Pancreas (tissue), 10 donors: Measurements from ENCODE around the gene GLYATL1. TPM values are rescaled to one million over a fixed set of nuclear protein-coding genes. Genes with fewer than 3 reads are reported as not detected.

Experiments used
- ATAC-seq, 4 donors: fragments of 200-7000 bp; cut with Tn5 transposase; one replicate each; pipeline versions ENCODE4 v1.8.0 to v1.9.1; 2020; ENCODE audit warnings: mild to moderate bottlenecking in 4 of 4, moderate library complexity in 4 of 4
- DNase-seq, 6 donors: peaks; one replicate each; pipeline ENCODE4 v3.0.0-alpha.2; 2020
- FAIRE-seq: peaks from 2 replicates; lab custom pipeline; 2012; peaks lifted over from hg19 to GRCh38; lab: Jason Lieb, UNC
- H3K27ac ChIP-seq, 4 donors: fragments of 200-600 bp; sonication (generic); 1 replicate in 3 of 4; 2 replicates in 1 of 4; pipeline versions ENCODE4 v1.5.0 to v1.8.0; 2020
- H3K27me3 ChIP-seq, 4 donors: fragments of 200-600 bp; one replicate each; pipeline ENCODE4 v1.8.0; 2021
- H3K36me3 ChIP-seq, 3 donors: fragments of 200-600 bp; sonication (generic) in 1 of 3; one replicate each; pipeline versions ENCODE4 v1.5.0 to v1.8.0; 2020 to 2021
- H3K4me1 ChIP-seq, 3 donors: fragments of 200-600 bp; one replicate each; pipeline ENCODE4 v1.8.0; 2021
- H3K4me3 ChIP-seq, 4 donors: fragments of 200-600 bp; sonication (generic) in 2 of 4; one replicate each; pipeline versions ENCODE4 v1.5.0 to v1.8.0; 2020 to 2021
- H3K9me3 ChIP-seq, 4 donors: fragments of 200-600 bp; one replicate each; pipeline ENCODE4 v1.8.0; 2021
- CTCF ChIP-seq, 4 donors: fragments of 200-600 bp; sonication (generic) in 3 of 4; IDR thresholded peaks; one replicate each; pipeline versions ENCODE4 v1.5.0 to v1.8.0; 2021; ENCODE audit warnings: antibody characterized with exemption in 4 of 4
- WGBS, 2 donors: extraction: QIAGEN DNeasy Blood & Tissue Kit; methylation state at CpG; one replicate each; pipeline ENCODE4 v1.1.7; 2013; 5-methylcytosine and 5-hydroxymethylcytosine counted together
- intact Hi-C, 3 donors: fragments of 100-400 bp; cut with DNase I; formaldehyde crosslinking; loops; one replicate each; pipeline versions ENCODE4 v1.11.1 to v1.14.2; 2022
- polyA plus RNA-seq, 2 donors: library from polyadenylated mRNA; stranded (reverse); fragments of 200-250 nt; gene quantifications; one replicate each; pipeline ENCODE4 v1.2.3, GENCODE V29; 2013
- total RNA-seq, 6 donors: library from RNA; stranded (reverse); fragmentation: NEBNext Ultra II Directional in 4 of 6; extraction: Animal tissue kit (Norgen Biotek cat#: 25700) in 4 of 6; gene quantifications; one replicate each; pipeline versions ENCODE4 v1.2.1 to v1.2.4, GENCODE V29; 2021 to 2023
- donor health status: healthy with polysubstance abuse.
- donor health status: DM: no; HTN: no; CAD: no; lungs with moderate emphysema.
- donor health status: DM: no; HTN: no; CAD: no.
- donor health status: control.
- donor health status: control.
- donor health status: Bipolar disorder and iron deficiency.
- donor health status: DM: yes; HTN: yes; CAD: no.
- donor health status: DM: no; HTN: no; CAD: no.
- donor health status: DM: no; HTN: no; CAD: no.
- donor health status: DM: yes; HTN: yes; CAD: no.

GLYATL1 gene
- total and polyA plus RNA-seq, 8 donors: 0.19 to 2.7 (median 0.47) TPM

GRCh38 chr11:58919561-58919960, 19.7 kb upstream of the GLYATL1 start:
- no peak overlapping the region for H3K27ac ChIP-seq
- no peak for ATAC-seq
- FAIRE-seq: no peak
- H3K4me1 ChIP-seq: peaks cover 0 to 2% (median 0%) of the 10 kb centered on the region in 3 donors
- 82 to 92% methylated on average over 6 of the region's 6 CpGs for WGBS, 2 donors
- H3K9me3 ChIP-seq: no peaks in the 10 kb centered on the region
- H3K27me3 ChIP-seq: no peaks in the 10 kb centered on the region
- DNase-seq: no peak
- no peak for TF ChIP-seq CTCF (IDR thresholded peaks at IDR 0.05)
- H3K4me3 ChIP-seq: no peak overlapping the region
- no peaks in the 10 kb centered on the region for H3K36me3 ChIP-seq
- intact Hi-C loops: no loop called here

DNA sequence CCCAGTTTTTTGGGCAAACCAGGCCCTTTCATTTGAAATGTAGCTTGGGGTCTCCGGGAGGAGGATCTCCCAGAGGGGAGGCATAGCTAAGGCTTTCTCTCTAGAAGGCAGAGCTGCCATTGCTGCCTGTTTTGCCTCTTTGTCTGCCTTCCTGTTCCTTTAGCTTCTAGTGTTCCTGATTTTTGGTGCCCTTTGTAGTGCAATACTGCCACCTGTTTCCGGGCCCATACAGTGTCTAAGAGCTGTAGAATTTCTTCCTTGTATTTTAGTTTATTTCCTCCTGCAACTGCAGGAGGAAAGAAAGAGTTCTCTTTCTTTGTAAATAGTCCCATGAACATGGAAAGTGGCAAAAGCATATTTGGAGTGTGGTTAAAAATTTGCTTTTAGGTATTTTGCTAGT, 19.3 kb upstream of the GLYATL1 start:
- no peak for TF ChIP-seq CTCF (IDR thresholded peaks at IDR 0.05)
- FAIRE-seq: no peak
- no peaks in the 10 kb centered on the region for H3K27me3 ChIP-seq
- intact Hi-C loops: no loop called here
- peak in 1 of 4 donors; percentile 48 for ATAC-seq
- H3K36me3 ChIP-seq: no peaks in the 10 kb centered on the region
- DNase-seq: no peak
- H3K9me3 ChIP-seq: no peaks in the 10 kb centered on the region
- 71 to 82% methylated on average over 2 of the region's 2 CpGs for WGBS, 2 donors
- no peak overlapping the region for H3K27ac ChIP-seq
- no peak overlapping the region for H3K4me3 ChIP-seq
- H3K4me1 ChIP-seq: peaks cover 0 to 2% (median 0%) of the 10 kb centered on the region in 3 donors

- Histone ChIP-seq H3K9me3 (no peaks in the 10 kb centered on the region), H3K36me3 (no peaks in the 10 kb centered on the region), H3K4me3 (no peak overlapping the region), H3K27me3 (no peaks in the 10 kb centered on the region), H3K27ac (no peak overlapping the region), H3K4me1 (peaks cover 0 to 2% (median 0%) of the 10 kb centered on the region in 3 donors)
- no peak for FAIRE-seq
- intact Hi-C loops: no loop called here
- 72 to 73% methylated on average over 5 of the region's 5 CpGs for WGBS, 2 donors
- TF ChIP-seq CTCF (IDR thresholded peaks at IDR 0.05): no peak
- DNase-seq: no peak
- ATAC-seq: no peak
Measured at GRCh38 chr11:58921778-58922390, 17.4 kb upstream of the GLYATL1 start.

DNA sequence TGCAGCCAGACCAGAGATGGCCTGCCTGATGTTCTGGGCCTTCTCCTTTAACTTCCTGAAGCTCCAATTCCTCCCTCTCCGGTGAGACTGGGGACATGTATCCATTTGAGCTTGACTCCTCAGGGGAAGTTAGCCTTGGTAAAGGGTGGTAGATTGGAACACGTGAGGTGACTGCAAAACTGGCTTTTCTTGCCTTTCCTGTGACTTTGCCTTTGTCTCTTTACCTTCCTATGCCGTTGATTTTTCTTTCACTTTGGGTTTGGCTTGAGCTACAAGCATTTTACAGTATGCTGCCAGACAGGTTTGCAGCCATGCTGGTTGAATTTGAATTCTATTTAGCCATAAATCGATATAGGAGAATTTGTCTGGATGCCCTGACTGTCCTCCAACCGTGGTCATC, 16.8 kb upstream of the GLYATL1 start:
- intact Hi-C loops: no loop called here
- no peak overlapping the region for H3K4me3 ChIP-seq
- no peak overlapping the region for H3K27ac ChIP-seq
- H3K27me3 ChIP-seq: no peaks in the 10 kb centered on the region
- no peak for ATAC-seq
- no peak for DNase-seq
- H3K4me1 ChIP-seq: peaks cover 0 to 5% (median 0%) of the 10 kb centered on the region in 3 donors
- FAIRE-seq: no peak
- no peaks in the 10 kb centered on the region for H3K36me3 ChIP-seq
- TF ChIP-seq CTCF (IDR thresholded peaks at IDR 0.05): no peak
- H3K9me3 ChIP-seq: no peaks in the 10 kb centered on the region
- 37 to 53% methylated on average over 4 to 5 of the region's 5 CpGs for WGBS, 2 donors

GRCh38 chr11:58923300-58923788, 15.9 kb upstream of the GLYATL1 start:
- H3K27me3 ChIP-seq: no peaks in the 10 kb centered on the region
- WGBS, 2 donors: 5 to 8% methylated on average over 5 of the region's 5 CpGs
- H3K36me3 ChIP-seq: no peaks in the 10 kb centered on the region
- FAIRE-seq (no peak), DNase-seq (no peak), ATAC-seq (peak; percentile 44 to 74 (median 70))
- intact Hi-C loops: no loop called here
- peaks cover 0 to 13% (median 0%) of the 10 kb centered on the region in 3 donors for H3K4me1 ChIP-seq
- H3K4me3 ChIP-seq: no peak overlapping the region
- no peaks in the 10 kb centered on the region for H3K9me3 ChIP-seq
- H3K27ac ChIP-seq: no peak overlapping the region
- peak in 1 of 4 donors; percentile 17 for TF ChIP-seq CTCF (IDR thresholded peaks at IDR 0.05)
